Epithelial cell of proximal tubule (primary cell): ENCODE data around the gene CDKL1. TPM values are rescaled to one million over a fixed set of nuclear protein-coding genes. Genes with fewer than 3 reads are reported as not detected.
"Not testable (repeated sequence)": the region's sequence is repeated elsewhere in the genome, so short reads cannot be mapped to it uniquely, and the experiment has no call there.

Source experiments
- DNase-seq: peaks from one replicate; pipeline ENCODE4 v3.0.0-alpha.2; 2011; ENCODE audit warnings: low read depth
- H3K4me3 ChIP-seq: 2 replicates; pipeline ENCODE4 v1.5.1; 2011; ENCODE audit warnings: low read depth, mild to moderate bottlenecking, low read length
- CTCF ChIP-seq: conservative IDR thresholded peaks from 2 replicates; pipeline ENCODE4 v1.5.1; 2012; ENCODE audit warnings: low read depth, mild to moderate bottlenecking, low read length
- total RNA-seq: library from RNA; depleted of rRNA; stranded (reverse); fragments of >200 nt; gene quantifications from 2 replicates; pipeline ENCODE4 v1.2.3, GENCODE V29; 2015

CDKL1 gene
- total RNA-seq, 1 donor from 2014 or later = 47.4 TPM

DNA sequence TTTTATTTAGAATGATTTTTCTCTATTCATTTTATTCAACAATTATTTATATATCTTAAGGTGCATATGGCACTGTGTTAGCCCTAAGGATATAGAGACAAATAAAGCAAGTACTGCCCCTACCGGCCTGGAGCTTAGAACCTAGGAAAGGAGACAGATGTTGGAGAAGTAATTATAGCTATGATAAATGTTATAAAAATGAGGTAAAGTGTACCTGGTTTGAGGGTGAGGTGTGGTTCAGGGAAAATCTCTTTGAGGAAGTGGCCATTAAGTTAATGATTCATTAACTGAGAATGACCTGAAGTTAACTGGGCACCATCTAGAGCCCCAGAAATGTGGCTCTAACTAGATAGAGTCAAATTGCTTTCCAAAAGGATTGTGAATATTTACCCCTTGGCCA lies 31.9 kb downstream of the CDKL1 start:
- no peak for DNase-seq

GRCh38 chr14:50363714-50364111 lies 33.0 kb downstream of the CDKL1 start:
- H3K4me3 ChIP-seq = no peak overlapping the region
- no peak for TF ChIP-seq CTCF
- DNase-seq = no peak

More for the DNA sequence above, 31.9 kb downstream of the CDKL1 start:
- no peak overlapping the region for H3K4me3 ChIP-seq
- peak; percentile 12 for TF ChIP-seq CTCF

DNA sequence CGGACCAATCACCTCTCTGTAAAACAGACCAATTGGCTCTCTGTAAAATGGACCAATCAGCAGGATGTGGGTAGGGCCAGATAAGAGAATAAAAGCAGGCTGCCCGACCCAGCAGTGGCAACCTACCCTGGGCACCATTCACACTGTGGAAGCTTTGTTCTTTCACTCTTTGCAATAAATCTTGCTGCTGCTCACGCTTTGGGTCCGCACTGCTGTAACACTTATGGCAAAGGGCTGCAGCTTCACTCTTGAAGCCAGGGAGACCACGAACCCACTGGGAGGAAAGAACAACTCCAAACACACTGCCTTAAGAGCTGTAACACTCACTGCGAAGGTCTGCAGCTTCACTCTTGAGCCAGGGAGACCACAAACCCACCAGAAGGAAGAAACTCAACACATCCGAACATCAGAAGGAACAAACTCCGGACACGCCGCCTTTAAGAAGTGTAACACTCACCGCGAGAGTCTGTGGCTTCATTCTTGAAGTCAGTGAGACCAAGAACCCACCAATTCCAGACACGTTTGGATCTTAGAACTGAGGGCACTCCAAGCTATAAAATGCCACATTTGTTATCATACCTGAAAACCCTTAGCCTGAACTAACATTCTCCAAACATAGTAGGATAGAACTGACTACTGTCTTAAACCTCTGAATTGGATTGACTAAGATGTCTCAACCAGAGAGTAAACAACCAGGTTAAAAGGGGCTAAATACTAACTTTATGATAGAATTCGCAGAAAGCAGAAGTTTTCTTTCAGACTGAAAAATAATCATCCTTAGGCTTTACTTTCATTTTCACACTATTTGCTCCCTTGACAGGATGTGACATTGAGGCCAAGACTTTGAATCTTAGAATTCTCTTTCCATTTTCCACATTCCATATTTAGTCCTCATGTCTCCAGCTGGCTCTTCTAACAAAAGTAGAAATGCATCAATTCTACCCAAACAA lies 33.6 kb downstream of the CDKL1 start:
- no peak for TF ChIP-seq CTCF

GRCh38 chr14:50361473-50362403 lies 34.9 kb downstream of the CDKL1 start:
- not testable (repeated sequence) for DNase-seq

More for the DNA sequence above, 33.6 kb downstream of the CDKL1 start:
- H3K4me3 ChIP-seq = no peak overlapping the region
- no peak for DNase-seq

DNA sequence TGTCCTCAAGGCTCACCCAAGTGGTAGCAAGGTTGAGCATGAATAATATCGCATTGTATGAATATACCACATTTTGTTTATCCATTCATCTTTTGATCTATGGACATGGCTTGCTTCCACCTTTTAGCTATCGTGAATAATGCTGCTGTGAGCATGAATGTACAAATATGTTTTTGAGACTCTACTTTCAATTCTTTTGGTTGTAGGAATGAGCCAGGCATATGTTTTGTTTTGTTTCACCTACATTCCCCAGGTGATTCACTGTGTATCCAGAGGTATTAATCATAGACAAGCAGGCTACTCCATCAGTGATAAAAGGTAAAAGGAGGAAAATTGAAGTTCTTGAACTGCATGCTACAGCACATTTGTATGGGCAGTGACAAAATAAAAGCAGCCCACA lies 35.8 kb downstream of the CDKL1 start:
- DNase-seq = no peak
- TF ChIP-seq CTCF = no peak
- no peak overlapping the region for H3K4me3 ChIP-seq

More at GRCh38 chr14:50361473-50362403, 34.9 kb downstream of the CDKL1 start:
- H3K4me3 ChIP-seq = not testable (repeated sequence)

DNA sequence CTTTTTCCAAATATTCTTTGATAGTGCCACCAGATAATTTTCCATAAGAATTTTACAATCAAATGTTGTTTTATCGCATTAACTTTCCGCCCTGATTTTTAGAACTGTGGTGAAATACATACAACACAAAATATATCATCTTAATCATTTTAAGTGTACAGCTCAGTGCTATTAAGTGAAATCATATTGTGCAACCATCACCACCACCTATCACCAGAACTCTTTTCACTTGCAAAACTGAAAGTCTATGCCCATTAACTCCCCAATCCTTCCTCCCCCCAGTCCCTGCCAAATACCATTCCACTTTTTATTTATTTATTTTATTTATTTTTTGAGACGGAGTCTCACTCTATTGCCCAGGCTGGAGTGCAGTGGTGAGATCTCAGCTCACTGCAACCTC lies 36.6 kb downstream of the CDKL1 start:
- TF ChIP-seq CTCF = no peak
- no peak overlapping the region for H3K4me3 ChIP-seq
- DNase-seq = no peak

GRCh38 chr14:50359631-50360030 lies 37.0 kb downstream of the CDKL1 start:
- no peak for DNase-seq
- no peak for TF ChIP-seq CTCF
- no peak overlapping the region for H3K4me3 ChIP-seq
